SK-MEL-5 (cell line): ENCODE measurements around the gene DCAF6. TPM values are rescaled to one million over a fixed set of nuclear protein-coding genes. Genes with fewer than 3 reads are reported as not detected.

Experiments used
- DNase-seq: peaks from one replicate; pipeline ENCODE4 v3.0.0-alpha.2; 2016; ENCODE audit warnings: low read depth, low spot score
- in situ Hi-C: cut with HindIII; loops from 2 replicates; pipeline ENCODE4 v1.10.0; 2016; ENCODE audit warnings: low sequenced_read_pairs, high pct_unique_total_duplicates, low pct_unique_long_range_greater_than_20kb
- total RNA-seq: library from RNA; depleted of rRNA; stranded (reverse); fragments of >200 nt; shearing (Covaris generic); gene quantifications from 2 replicates; pipeline ENCODE4 v1.2.3, GENCODE V29; 2014

The DCAF6 gene
- total RNA-seq, 1 experiment from 2014 or later = 29.6 TPM

- in situ Hi-C loops = no loop called here
- DNase-seq = no peak
Measured at GRCh38 chr1:167994560-167994959, 58.1 kb downstream of the DCAF6 start.

GRCh38 chr1:167995038-167995437, 58.6 kb downstream of the DCAF6 start:
- DNase-seq = no peak
- in situ Hi-C loops = no loop called here

- no peak for DNase-seq
- in situ Hi-C loops = no loop called here
Measured at GRCh38 chr1:167996266-167996665, 59.8 kb downstream of the DCAF6 start.

- no peak for DNase-seq
- in situ Hi-C loops = no loop called here
Measured at GRCh38 chr1:167997037-167997575, 60.6 kb downstream of the DCAF6 start.

- in situ Hi-C loops = no loop called here
- DNase-seq = no peak
Measured at GRCh38 chr1:167999877-168000276, 63.4 kb downstream of the DCAF6 start.

- in situ Hi-C loops = no loop called here
- DNase-seq = no peak
Measured at GRCh38 chr1:168000656-168001055, 64.2 kb downstream of the DCAF6 start.

- in situ Hi-C loops = no loop called here
Measured at GRCh38 chr1:168001213-168001612, 64.7 kb downstream of the DCAF6 start.

GRCh38 chr1:168004531-168004930, 68.0 kb downstream of the DCAF6 start:
- peak; percentile 90 for DNase-seq
- in situ Hi-C loops = no loop called here

More at GRCh38 chr1:168001213-168001612, 64.7 kb downstream of the DCAF6 start:
- no peak for DNase-seq

- DNase-seq = no peak
- in situ Hi-C loops = no loop called here
Measured at GRCh38 chr1:168005529-168005928, 69.0 kb downstream of the DCAF6 start.

- DNase-seq = no peak
- in situ Hi-C loops = no loop called here
Measured at GRCh38 chr1:168007691-168008090, 71.2 kb downstream of the DCAF6 start.

- DNase-seq = no peak
- in situ Hi-C loops = no loop called here
Measured at GRCh38 chr1:168008595-168008994, 72.1 kb downstream of the DCAF6 start.

GRCh38 chr1:168009322-168009721, 72.8 kb downstream of the DCAF6 start:
- in situ Hi-C loops = no loop called here
- DNase-seq = no peak

GRCh38 chr1:168019407-168019806, 82.9 kb downstream of the DCAF6 start:
- in situ Hi-C loops = no loop called here
- DNase-seq = no peak

GRCh38 chr1:168031198-168031597, 94.7 kb downstream of the DCAF6 start:
- in situ Hi-C loops = no loop called here
- DNase-seq = no peak

- in situ Hi-C loops = no loop called here
- no peak for DNase-seq
Measured at GRCh38 chr1:168031627-168032026, 95.1 kb downstream of the DCAF6 start.

- DNase-seq = no peak
- in situ Hi-C loops = no loop called here
Measured at GRCh38 chr1:168032029-168032428, 95.5 kb downstream of the DCAF6 start.

- in situ Hi-C loops = no loop called here
- no peak for DNase-seq
Measured at GRCh38 chr1:168035345-168035744, 98.9 kb downstream of the DCAF6 start.

GRCh38 chr1:168042362-168042761, 105.9 kb downstream of the DCAF6 start:
- in situ Hi-C loops = no loop called here
- DNase-seq = no peak

GRCh38 chr1:168045311-168045710, 108.8 kb downstream of the DCAF6 start:
- no peak for DNase-seq
- in situ Hi-C loops = no loop called here

GRCh38 chr1:168050307-168050706, 113.8 kb downstream of the DCAF6 start:
- in situ Hi-C loops = no loop called here

More at GRCh38 chr1:168050307-168050706, 113.8 kb downstream of the DCAF6 start:
- no peak for DNase-seq
